KG1 (cell line): ENCODE data around the gene GCDH.
A peak's percentile ranks its signal among the peaks of the same experiment; 100 is the strongest.

Experiments used
- DNase-seq: peaks from one replicate; lab custom pipeline; 2025; lab: John Stamatoyannopoulos, UW

Gene GCDH

DNA sequence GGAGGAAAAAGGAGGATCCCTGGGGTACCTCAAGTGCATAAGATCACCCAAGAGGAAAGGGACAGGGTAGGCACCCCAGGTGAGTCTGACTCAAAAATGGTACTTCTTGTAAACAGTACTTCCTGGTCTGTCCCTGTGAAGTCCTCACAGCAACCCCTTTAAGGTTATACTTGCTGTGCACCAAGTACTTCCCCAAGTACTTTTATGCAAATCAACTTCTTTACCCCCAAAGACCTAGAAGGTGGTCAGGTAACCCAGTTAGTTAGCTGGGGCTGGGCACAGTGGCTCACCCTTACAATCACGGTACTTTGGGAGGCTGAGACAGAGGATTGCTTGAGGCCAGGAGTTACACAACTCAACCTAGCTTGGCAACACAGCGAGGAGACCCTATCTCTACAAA is 49.9 kb downstream of the GCDH start:
- DNase-seq = no peak

DNA sequence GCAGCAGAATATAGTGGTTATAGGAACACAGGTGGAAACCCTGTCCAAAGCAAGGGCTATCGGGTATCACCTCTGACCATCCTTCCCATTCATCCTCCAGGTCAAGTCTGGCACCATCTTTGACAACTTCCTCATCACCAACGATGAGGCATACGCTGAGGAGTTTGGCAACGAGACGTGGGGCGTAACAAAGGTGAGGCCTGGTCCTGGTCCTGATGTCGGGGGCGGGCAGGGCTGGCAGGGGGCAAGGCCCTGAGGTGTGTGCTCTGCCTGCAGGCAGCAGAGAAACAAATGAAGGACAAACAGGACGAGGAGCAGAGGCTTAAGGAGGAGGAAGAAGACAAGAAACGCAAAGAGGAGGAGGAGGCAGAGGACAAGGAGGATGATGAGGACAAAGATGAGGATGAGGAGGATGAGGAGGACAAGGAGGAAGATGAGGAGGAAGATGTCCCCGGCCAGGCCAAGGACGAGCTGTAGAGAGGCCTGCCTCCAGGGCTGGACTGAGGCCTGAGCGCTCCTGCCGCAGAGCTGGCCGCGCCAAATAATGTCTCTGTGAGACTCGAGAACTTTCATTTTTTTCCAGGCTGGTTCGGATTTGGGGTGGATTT is 52.6 kb downstream of the GCDH start:
- no peak for DNase-seq

DNA sequence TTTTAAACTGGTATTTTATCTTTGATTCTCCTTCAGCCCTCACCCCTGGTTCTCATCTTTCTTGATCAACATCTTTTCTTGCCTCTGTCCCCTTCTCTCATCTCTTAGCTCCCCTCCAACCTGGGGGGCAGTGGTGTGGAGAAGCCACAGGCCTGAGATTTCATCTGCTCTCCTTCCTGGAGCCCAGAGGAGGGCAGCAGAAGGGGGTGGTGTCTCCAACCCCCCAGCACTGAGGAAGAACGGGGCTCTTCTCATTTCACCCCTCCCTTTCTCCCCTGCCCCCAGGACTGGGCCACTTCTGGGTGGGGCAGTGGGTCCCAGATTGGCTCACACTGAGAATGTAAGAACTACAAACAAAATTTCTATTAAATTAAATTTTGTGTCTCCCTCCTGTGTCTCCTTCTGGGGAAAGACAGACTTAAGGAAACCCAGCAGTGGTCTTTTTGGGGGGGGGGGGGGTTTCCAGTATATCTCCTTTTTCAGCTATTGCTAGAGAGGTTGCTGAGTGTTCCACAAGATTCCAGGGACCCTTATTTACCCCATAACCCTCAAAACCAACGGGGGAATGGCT is 53.2 kb downstream of the GCDH start:
- no peak for DNase-seq

DNA sequence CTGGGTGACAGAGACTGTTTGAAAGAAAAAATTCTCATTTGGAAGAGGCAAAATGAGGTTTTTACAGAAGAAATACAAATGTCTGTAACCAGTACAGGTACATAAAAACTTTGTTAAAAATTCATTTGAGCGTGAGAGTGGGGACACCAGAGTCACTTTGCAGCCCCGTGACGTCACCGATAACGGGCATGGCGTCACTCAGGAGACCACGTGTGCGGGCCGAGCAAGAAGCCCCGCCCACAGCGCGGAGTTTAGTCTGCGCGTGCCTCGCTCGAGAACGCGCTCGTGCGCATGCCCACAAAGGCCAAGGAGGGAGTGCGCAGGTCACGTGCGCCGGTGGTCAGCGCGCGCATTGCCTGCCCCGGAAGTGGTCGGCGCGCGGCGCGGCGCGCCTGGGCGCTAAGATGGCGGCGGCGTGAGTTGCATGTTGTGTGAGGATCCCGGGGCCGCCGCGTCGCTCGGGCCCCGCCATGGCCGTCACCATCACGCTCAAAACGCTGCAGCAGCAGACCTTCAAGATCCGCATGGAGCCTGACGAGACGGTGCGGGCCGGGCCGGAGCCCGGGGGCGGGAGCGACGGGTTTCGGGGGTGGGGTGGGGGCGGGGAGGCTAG is 54.6 kb downstream of the GCDH start, which contains the start of gene RAD23A:
Gene RAD23A, plus strand, starts transcription at position 384 of the 613 bp plus-strand sequence. Its CDS starts 87 bp downstream, at position 471.
- DNase-seq = peak; percentile 98

DNA sequence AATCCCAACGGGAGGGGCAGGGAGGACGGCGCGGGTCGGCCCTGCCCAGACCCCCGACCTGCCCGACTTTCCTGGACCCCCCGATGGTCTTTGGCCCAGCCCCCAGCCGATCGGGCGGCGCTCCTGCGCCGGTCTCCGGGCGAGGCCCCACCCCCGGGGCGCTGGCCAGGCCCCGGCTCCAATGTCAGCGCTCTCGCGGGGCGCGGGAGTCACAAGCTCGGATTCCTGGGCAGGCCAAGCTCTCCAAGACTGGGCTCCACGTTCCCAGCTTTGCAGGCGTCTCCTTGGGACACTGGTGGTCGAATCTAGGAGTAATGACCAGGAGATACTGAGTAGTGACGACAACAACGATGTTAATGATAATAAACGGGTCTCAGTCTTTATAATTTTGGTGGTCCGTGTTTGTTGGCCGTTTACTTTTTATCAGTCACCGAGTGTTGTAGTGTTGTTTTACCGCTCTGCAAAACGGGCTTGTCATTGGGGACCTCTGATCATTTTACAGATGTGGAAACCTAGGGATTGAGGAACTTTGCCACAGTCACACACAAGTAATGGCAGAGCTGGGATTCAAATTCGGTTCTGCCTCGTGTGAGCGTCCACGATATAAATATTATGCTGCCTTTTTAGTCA is 55.2 kb downstream of the GCDH start:
- DNase-seq = peak; percentile 34

DNA sequence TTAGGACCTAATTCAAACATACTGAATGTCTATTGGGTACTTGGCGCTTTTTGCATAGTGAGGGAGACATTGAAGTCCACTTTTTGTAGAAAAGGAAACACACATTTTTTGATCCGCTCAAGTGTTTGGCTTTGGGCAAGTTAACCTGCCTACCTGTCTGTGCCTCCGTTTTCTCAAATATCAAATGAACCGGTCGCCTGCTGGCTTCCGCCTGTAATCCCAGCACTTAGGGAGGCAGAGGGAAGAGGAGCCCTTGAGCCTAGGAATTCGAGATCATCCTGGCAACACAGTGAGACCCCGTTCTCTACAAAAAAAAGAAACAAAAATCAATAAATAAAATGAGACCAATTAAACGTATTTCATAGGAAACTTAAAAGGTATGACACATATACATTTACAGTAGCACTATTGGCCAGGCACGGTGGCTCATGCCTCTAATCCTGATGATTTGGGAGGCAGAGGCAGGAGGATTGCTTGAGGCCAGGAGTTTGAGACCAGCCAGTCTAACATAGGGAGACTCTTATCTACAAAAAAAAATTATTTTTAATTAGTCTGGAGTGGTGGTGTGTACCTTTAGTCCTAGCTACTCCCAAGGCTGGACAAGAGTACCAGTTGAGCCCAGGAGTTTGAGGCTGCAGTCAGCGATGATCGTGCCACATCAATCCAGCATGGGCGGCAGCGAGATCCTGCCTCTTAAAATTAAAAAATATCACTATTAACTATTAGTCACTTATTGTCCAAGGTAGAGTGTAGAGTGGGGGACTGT is 56.0 kb downstream of the GCDH start:
- no peak for DNase-seq

DNA sequence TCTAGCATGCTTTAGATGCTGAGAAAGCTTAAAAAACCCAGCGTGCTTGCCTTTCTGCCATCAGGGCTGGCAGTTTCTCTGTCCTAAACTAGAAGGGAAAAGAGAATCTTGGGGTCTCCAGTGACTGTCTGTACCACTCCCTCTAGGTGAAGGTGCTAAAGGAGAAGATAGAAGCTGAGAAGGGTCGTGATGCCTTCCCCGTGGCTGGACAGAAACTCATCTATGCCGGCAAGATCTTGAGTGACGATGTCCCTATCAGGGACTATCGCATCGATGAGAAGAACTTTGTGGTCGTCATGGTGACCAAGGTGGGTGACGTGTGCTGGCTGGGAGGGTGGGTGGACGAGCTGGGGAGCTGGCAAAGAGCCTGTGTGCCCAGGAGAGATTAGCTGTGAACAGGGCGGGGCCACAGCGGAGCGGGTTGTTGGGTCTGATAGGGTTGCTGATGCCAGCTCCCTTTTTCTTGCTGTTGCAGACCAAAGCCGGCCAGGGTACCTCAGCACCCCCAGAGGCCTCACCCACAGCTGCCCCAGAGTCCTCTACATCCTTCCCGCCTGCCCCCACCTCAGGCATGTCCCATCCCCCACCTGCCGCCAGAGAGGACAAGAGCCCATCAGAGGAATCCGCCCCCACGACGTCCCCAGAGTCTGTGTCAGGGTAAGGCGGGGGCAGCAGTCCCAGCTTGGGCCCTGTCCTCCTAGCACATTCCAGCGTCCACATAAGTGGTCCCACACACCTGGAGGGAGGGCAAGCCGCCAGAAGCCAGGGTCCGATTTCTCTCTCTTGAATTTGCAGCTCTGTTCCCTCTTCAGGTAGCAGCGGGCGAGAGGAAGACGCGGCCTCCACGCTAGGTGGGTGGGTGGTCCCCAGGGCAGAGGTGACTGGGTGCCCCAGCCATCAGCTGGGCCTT is 57.0 kb downstream of the GCDH start:
- DNase-seq = no peak

DNA sequence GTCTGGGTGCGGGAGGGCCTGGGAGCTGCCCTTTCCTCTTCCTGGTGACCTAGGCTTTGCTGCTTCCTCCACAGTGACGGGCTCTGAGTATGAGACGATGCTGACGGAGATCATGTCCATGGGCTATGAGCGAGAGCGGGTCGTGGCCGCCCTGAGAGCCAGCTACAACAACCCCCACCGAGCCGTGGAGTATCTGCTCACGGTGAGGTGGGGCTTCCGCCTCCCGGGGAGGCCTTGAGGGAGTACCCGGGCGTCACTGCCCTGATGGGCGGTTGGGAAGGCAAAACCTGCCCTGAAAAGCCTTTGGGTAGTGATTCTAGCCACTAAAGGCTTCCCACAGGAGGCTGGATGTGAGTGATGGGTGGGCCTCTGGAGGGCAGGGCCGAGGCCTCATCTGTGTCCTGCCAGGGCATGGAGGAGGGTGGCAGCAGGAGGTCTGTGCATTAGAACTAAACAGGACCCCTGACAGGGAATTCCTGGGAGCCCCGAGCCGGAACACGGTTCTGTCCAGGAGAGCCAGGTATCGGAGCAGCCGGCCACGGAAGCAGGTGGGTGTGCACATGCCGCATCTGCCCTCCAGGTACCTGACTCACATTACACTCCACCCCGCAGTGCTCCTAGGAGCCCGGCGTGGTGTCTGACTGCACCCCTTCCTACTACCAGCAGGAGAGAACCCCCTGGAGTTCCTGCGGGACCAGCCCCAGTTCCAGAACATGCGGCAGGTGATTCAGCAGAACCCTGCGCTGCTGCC is 57.8 kb downstream of the GCDH start:
- DNase-seq = no peak
